ENCODE measurements around the gene RAB33B. TPM values are rescaled to one million over a fixed set of nuclear protein-coding genes. Genes with fewer than 3 reads are reported as not detected.
"Not testable (repeated sequence)": the region's sequence is repeated elsewhere in the genome, so short reads cannot be mapped to it uniquely, and the experiment has no call there.

RAB33B gene
- total RNA-seq, 1 experiment from 2014 or later = 5.7 TPM

- ChIA-PET POLR2A (interaction anchor here (0.9 kb wide), 1 partner anchor 8 kb away, joined by 3 read pairs; no protein-coding TSS in a partner anchor), CTCF (interaction anchor here (1.5 kb wide), 1 partner anchor 64 kb away, joined by 3 read pairs; no protein-coding TSS in a partner anchor)
- not testable (repeated sequence) for DNase-seq (ENCODE audit: low spot score); H3K27ac Mint-ChIP-seq; H3K27me3 Mint-ChIP-seq (ENCODE audit: low read depth); H3K4me3 Mint-ChIP-seq; H3K4me1 Mint-ChIP-seq; ATAC-seq
- peaks cover 10% of the 10 kb centered on the region for H3K36me3 Mint-ChIP-seq
- H3K9me3 Mint-ChIP-seq = peaks cover 16% of the 10 kb centered on the region
Observed at GRCh38 chr4:139444881-139445280, 9.0 kb upstream of the RAB33B start.

GRCh38 chr4:139447078-139447477 lies 6.8 kb upstream of the RAB33B start:
- H3K27me3 Mint-ChIP-seq (ENCODE audit: low read depth); POLR2A ChIA-PET; CTCF ChIA-PET; H3K36me3 Mint-ChIP-seq; ATAC-seq; H3K4me3 Mint-ChIP-seq; H3K4me1 Mint-ChIP-seq; H3K27ac Mint-ChIP-seq; DNase-seq (ENCODE audit: low spot score): not testable (repeated sequence)
- H3K9me3 Mint-ChIP-seq = peaks cover 13% of the 10 kb centered on the region

GRCh38 chr4:139450586-139450985 lies 3.3 kb upstream of the RAB33B start:
- Mint-ChIP-seq H3K36me3 (peaks cover 6% of the 10 kb centered on the region; the same call in 1 of the 2 replicates), H3K9me3 (peaks cover 13% of the 10 kb centered on the region), H3K4me3 (no peak overlapping the region), H3K27me3 (ENCODE audit: low read depth) (no peaks in the 10 kb centered on the region; the same call in 1 of the 2 replicates), H3K27ac (no peak overlapping the region), H3K4me1 (peaks cover 27% of the 10 kb centered on the region)
- TF ChIP-seq ZNF416 (CRISPR knock-in tag; IDR thresholded peaks at IDR 0.05) = no peak
- TF ChIP-seq GABPB1 (CRISPR knock-in tag; IDR thresholded peaks at IDR 0.05) = no peak
- no peak for TF ChIP-seq CBFB (CRISPR knock-in tag; IDR thresholded peaks at IDR 0.05; ENCODE audit: low read depth)
- TF ChIP-seq STAT6 (CRISPR knock-in tag; conservative IDR thresholded peaks at IDR 0.05; ENCODE audit: low read depth) = no peak
- TF ChIP-seq MLX (CRISPR knock-in tag; IDR thresholded peaks at IDR 0.05) = no peak
- TF ChIP-seq ZNF317 (CRISPR knock-in tag; IDR thresholded peaks at IDR 0.05; ENCODE audit: borderline replicate concordance, low read depth) = no peak
- no peak for TF ChIP-seq JUN (CRISPR knock-in tag; IDR thresholded peaks at IDR 0.05)
- TF ChIP-seq AFF4 (CRISPR knock-in tag; IDR thresholded peaks at IDR 0.05; ENCODE audit: borderline replicate concordance) = no peak
- TF ChIP-seq ZNF263 (CRISPR knock-in tag; IDR thresholded peaks at IDR 0.05; ENCODE audit: low read depth) = no peak
- no peak for TF ChIP-seq USF1 (CRISPR knock-in tag; IDR thresholded peaks at IDR 0.05)
- TF ChIP-seq PRRX2 (CRISPR knock-in tag; IDR thresholded peaks at IDR 0.05) = no peak
- TF ChIP-seq MAX (CRISPR knock-in tag; IDR thresholded peaks at IDR 0.05) = no peak
- no peak for TF ChIP-seq FOXJ3 (CRISPR knock-in tag; IDR thresholded peaks at IDR 0.05; ENCODE audit: borderline replicate concordance)
- no peak for TF ChIP-seq ZNF532 (CRISPR knock-in tag; IDR thresholded peaks at IDR 0.05; ENCODE audit: borderline replicate concordance)
- TF ChIP-seq ZMAT4 (CRISPR knock-in tag; IDR thresholded peaks at IDR 0.05) = no peak
- ChIA-PET POLR2A (no interaction called here), CTCF (interaction anchor here (0.6 kb wide), 1 partner anchor 33 kb away, joined by 3 read pairs; no protein-coding TSS in a partner anchor)
- ATAC-seq (no peak), DNase-seq (ENCODE audit: low spot score) (no peak)
